KBM-7 (cell line): Measurements from ENCODE around the gene OR2L8.

Experiments used
- DNase-seq: peaks from one replicate; pipeline ENCODE4 v3.0.0-alpha.2; 2015
- in situ Hi-C: fragments of 300-500 bp; cut with MboI; formaldehyde crosslinking; loops from 2 replicates; pipeline ENCODE4 v1.14.3; 2020; ENCODE audit warnings: low sequenced_read_pairs, low pct_unique_long_range_greater_than_20kb, mixed read lengths

OR2L8 gene

DNA sequence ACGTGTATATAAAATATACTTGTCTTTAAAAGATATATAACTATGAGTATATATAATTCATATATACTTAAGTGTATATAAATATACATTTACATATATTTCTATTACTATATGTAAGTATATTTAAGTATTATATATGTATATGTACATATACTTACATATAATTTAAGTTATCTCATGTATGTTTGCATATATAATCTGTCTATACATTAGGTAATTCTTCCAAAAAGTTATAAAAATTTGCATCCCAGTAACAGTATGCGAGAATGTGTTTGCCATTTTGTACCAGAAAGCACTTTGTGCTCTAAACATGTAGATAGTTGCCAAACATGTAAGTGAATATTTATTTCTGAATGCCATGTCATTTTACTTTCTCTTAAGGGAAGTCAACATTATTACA lies 16.3 kb downstream of the OR2L8 start, which contains the start of gene OR2AK2:
Gene OR2AK2, plus strand, starts transcription at position 301 of the 400 bp plus-strand sequence. CDS start 144 bp downstream, outside the sequence.
- in situ Hi-C loops, result no loop called here
- no peak for DNase-seq

DNA sequence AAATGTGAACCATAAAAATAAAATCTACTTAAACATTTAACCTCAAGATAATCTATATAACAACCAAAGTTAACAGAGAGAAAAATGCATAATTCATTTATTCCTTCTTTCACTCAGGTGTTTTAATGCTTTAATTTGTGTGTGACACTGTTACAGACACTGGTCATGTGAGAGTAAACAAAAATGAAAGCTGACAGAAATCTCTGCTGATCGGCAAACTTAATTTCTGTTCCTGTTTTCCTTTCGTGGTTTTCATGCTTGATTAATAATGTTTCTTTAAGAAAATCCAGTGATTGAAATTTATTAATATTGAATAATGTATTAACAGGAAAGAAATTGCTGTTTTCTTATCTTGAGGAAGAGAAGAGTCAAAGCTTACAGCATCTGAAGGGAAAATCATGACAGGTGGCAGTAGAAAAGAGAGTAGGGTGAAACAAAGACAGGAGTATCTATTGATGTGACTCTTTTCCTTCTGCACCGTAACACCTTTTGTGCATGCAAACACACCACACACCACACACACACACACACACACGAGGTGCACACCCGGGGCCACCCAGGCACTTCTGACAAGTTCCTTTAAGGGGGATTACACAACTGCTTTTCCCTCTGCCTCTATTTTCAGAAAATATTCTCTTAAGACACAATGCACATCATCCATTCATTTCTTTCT lies 18.0 kb downstream of the OR2L8 start:
- in situ Hi-C loops, result no loop called here
- DNase-seq, result no peak

DNA sequence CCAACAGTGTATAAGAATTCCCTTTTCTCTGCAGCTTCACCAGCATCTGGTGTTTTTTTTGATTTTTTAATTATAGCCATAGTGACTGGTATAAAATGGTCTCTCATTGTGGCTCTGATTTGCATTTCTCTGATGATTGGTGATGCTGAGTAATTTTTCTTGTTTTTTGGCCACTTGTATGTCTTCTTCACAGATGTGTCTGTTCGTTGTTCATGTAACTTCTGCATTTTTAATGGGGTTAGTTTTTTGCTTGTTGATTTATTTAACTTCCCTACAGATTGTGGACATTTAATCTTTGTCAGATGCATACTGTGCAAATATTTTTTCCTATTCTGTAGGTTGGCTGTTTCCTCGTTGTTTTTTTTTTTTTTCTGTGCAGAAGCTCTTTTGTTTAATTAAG lies 44.3 kb downstream of the OR2L8 start:
- in situ Hi-C loops, result no loop called here
- no peak for DNase-seq

DNA sequence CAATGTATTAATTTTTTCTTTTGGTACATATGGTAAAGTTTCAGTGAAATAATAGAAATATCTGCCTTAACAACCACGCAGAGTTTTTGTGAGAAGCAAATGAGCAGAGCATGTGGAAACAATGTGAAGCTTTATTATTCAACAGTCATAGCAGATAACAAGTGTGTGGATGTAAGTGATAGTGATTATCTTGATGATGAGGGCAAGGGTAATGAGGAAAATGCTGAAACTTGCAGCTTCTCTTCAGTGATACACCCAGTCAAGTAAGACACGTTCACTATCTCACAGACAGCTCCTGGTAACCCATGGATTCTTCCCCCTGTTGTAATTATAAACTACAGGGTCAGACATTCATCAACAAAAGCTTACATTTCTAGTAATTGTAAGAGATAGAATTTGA lies 50.2 kb downstream of the OR2L8 start:
- DNase-seq, result no peak
- in situ Hi-C loops, result no loop called here
